HG03064 (cell line): ENCODE data around the gene PRSS21.
A peak's percentile ranks its signal among the peaks of the same experiment; 100 is the strongest.

Experiments
- ATAC-seq: cut with Tn5 transposase; IDR thresholded peaks from one replicate; pipeline ENCODE4 v1.9.1; 2021; ENCODE audit warnings: low read depth; ENCODE audit not compliant: unreplicated experiment

The PRSS21 gene, protein sequence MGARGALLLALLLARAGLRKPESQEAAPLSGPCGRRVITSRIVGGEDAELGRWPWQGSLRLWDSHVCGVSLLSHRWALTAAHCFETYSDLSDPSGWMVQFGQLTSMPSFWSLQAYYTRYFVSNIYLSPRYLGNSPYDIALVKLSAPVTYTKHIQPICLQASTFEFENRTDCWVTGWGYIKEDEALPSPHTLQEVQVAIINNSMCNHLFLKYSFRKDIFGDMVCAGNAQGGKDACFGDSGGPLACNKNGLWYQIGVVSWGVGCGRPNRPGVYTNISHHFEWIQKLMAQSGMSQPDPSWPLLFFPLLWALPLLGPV

DNA sequence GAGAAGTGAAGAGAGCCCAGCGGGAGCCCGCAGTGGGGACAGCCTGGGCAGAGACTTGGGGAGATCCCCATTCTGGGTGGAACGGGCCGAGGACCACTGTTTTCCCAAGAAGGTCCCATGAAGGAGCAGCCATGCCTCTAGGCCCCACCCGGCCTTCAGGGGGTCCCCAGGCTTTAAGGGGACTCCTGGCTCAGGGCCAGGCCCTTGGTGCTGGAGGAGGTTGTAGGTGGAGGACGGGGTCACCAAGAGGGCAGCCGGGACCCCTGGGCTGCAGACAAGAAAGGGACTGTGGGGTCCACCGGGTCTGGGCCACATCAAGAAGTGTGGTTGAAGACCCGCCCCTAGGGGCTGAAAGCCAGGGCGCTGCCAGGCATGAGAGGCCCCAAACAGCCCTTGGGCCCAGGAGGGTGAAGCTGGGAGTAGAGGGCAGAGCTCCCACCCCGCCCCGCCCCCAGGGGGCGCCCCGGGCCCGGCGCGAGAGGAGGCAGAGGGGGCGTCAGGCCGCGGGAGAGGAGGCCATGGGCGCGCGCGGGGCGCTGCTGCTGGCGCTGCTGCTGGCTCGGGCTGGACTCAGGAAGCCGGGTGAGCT lies at the start of gene PRSS21:
PRSS21 (plus strand) TSS at position 487 of the 589 bp plus-strand sequence; CDS start at position 519, 32 bp downstream.
- no peak for ATAC-seq

DNA sequence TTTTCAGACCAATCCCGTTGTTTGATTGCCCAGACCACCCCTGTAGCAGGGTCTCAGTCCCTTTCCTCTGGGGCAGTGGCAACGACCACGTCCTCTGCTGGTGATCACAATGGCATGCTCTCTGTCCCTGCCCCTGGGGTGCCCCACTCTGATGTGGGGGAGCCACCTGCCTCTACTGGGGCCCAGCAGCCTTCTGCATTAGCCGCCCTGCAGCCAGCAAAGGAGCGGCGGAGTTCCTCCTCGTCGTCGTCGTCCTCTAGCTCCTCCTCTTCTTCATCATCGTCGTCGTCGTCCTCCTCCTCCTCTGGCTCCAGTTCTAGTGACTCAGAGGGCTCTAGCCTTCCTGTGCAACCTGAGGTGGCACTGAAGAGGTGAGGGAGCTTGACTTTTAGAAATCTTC lies 49.1 kb upstream of the PRSS21 start:
- no peak for ATAC-seq

DNA sequence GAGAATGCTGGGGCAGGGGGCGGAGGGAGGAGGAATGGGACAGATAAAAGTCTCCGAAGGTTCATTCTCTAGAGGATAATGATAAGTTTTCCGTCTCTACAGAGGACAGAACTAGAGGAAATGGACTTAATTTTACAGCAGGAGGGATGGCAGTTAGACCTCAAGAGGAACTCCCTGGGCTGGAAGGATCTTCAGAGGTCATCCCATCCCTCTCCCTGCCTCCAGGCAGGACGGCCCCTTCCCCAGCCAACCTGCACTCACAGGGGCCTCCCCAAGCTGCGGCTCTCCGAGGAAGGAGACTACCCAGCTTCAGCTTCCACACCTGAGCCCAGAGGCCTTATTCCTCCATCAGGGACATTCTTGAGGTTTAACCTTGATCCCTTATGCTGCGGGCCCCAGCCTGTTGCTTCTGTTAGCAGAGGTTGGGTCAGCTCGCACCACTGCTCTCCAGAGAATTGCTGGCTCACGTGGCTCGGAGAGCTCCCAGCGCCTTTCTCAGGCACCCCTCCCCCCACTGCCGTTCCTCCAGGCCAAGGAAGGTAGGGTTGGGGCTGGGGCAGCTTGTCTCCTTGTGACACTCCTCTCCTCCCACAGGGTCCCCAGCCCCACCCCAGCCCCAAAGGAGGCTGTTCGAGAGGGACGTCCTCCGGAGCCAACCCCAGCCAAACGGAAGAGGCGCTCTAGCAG lies 48.5 kb upstream of the PRSS21 start:
- no peak for ATAC-seq

DNA sequence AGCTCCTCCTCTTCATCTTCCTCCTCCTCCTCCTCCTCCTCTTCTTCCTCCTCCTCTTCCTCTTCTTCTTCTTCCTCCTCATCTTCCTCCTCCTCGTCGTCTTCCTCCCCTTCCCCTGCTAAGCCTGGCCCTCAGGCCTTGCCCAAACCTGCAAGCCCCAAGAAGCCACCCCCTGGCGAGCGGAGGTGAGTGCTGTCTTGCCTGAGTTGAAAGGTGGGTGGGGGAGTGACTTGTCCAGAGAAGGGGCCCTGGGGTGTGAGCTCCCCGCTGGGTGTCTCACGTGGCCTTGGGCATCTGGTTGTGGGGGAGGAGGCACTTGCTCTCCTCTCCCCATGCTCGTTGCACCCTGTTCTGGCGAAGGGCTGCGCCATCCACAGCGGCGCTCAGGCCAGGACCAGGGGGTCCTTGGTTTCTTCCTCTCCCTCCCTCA lies 47.9 kb upstream of the PRSS21 start:
- no peak for ATAC-seq

DNA sequence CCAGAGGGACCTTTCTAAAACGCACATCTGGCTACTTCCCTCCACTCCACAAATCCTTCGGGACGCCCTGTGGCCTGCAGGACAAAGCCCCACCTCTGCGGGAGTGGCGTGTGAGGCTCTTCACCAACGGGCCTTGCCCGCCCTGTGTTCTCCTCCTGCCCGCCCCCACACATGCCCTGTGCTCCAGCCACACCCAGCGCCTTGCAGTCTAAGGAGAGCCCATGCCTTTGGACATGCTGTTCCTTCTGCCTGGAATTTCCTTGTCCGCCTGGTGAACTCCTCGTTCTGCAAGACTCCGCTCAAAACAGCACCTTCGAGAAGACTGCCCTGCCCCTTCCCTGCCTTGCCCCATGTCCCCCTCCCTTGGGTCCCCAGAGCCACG lies 47.4 kb upstream of the PRSS21 start:
- no peak for ATAC-seq

DNA sequence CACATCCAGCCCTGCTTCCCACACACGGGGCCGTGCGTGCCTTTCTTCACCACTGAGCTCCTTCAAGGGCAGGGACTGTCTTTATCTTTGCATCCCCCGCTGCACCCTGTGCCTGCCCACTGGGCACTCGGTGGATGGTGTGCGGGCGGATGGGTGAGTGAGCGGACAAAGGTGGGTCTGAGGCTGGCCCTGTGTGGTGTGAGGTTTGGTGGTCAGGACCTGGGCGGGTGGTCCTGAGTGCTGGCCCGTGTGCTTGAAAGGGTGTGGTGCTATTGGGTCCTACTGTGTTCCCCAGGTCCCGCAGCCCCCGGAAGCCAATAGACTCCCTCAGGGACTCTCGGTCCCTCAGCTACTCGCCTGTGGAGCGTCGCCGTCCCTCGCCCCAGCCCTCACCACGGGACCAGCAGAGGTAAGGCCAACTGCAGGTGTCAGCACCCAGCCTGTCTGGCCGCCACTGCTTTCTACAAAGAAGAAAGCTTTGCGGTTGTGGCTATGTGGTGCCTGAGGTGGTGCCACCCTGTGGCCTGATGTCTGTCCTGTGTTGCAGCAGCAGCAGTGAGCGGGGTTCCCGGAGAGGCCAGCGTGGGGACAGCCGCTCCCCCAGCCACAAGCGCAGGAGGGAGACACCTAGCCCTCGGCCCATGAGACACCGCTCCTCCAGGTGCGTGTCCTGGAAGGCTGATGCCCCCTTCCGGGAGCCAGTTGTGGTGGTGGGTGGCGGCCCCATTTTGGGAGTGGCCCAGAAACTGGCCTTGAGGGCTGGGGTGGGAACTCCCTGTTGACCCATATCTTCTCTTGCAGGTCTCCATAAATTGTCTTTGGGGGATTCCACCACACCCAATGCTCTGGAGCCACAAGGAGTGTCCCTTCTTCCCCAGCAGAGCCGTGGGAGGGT lies 46.7 kb upstream of the PRSS21 start:
- ATAC-seq: no peak

DNA sequence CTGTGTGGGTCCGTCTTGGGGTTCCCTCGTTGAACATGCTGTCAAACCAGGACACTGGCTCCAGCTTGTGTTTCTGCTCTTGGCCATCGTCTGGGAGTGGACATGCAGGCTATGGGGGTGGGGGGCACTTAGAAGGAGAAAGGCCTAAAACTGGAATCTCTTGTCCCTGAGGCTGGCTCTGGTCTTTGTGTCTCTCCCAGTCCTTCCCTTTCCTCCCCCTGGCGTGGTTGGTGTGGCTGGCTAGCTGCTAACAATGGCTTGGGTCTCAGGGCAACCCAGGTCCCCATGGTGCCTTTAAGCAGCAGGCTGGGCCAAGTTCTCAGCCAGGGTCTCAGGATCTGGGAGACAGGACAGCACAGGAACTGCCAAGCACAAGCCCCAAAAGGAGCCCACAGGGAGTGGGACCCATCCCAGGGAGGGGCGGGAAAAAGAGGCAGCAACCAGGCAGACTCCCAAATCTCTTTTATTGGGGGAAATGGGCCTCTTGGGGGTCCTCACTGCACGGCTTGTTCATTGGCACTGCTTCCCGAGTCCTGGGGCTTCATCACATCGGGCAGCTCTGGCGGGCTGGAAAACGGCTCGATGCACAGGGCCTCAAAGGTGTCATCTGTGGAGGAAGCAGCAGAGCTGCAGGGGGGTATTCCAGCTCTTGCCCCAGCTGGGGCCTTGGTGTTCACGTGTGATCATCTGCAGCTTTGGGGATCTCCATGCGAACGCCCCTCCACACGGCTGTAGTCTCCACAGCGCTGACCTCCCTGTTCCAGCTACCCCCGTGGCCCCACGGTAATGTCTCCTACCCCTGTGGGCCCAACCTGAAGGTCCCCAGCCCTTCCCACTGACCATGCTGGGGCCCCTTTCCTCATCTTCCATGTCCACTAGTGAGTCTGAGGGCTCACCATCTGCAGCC lies 45.3 kb upstream of the PRSS21 start:
- ATAC-seq: no peak

DNA sequence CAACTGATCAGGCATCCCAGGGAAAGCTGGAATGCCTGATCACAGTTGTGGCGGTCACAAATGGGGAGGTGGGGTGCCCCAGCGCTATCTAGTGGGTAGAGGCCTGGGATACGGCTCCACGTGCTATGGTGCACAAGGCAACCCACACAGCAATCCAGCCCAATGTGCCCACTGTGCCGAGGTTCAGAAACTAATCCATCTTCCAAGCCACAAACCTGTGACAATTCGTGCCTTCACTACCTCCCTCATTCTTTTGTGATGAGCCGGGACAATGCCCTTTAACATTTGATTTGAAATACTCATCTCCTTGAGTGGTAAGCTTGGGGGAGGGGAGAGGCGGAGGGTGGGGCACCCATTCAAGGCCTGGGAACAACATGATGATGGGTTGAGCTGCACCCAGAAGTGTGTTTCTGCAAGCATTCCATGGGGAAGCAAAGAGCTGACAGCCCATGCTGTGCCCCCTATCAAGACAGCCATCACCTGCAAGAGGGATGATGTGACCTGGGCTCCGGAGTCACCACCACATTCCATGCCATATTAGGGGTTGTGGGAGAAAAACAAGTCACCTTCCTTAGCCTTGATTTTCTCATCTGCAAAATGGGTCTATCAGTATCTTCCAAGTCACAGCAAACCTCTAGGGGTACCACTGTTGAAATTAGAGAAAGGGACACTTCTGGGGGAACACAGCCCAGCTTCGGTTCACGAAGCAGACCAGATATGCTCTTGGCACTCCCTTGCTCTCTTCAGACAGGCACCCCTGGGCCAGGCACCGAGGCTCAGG lies 43.7 kb upstream of the PRSS21 start:
- no peak for ATAC-seq

DNA sequence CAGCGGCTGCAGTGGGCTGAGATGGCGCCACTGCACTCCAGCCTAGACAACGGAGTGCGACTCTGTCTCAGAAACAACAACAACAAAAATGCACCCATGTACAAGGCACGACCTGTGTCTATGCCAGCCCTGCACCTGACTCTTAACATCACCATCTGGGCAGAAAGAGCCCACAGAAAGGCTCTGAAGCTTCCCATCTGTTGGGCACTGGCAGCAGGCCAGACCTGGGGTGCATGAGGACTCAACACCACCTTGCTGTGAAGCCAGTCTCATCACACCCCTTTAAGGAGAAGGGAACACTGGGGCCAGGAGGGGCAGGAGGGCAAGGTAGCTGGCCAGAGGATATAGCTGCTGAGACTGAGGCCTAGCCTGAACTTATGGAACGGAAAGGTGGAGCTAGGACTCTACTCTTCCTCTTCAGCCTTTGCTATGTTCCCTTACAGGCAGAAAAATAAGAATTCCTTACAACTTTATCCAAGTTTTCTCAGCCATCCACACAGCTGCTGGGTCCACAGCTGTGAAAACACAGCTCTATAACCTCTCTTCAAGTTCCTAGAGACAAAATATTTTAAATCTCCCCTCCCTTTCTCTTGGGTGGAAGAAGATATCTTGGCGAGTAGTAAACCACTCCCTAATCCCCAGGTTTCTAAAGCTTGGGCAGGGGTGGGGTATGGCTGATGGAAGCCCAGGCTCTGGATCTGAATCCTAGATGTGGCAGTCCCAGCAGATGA lies 42.7 kb upstream of the PRSS21 start:
- no peak for ATAC-seq

DNA sequence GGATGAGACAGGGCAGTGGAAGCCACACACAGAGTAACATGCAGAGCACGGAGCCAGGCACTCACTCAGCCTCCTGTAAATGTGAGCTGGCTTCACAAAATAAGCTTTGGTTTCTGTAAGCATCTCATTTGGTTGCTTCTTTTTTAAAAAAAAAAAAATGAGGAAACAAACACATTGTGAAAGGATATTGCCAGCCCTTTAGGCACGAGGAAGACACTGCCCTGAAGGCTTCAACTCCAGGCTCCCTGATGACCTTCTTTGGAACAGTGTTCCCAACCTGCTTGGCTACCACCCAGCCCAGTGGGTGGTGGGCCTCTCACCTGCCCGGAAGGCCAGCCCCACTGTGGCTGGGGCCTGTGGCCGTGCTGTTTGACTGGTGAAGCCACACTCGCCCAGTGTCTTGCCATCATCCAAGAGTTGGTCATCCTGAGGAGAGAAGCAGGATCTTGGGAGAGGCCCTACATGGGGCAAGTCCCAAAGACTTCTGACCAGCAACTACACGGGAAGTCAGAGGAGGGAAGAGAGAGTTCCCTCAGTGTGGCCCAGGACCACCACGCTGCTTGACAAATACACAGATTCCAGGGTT lies 41.8 kb upstream of the PRSS21 start:
- no peak for ATAC-seq

DNA sequence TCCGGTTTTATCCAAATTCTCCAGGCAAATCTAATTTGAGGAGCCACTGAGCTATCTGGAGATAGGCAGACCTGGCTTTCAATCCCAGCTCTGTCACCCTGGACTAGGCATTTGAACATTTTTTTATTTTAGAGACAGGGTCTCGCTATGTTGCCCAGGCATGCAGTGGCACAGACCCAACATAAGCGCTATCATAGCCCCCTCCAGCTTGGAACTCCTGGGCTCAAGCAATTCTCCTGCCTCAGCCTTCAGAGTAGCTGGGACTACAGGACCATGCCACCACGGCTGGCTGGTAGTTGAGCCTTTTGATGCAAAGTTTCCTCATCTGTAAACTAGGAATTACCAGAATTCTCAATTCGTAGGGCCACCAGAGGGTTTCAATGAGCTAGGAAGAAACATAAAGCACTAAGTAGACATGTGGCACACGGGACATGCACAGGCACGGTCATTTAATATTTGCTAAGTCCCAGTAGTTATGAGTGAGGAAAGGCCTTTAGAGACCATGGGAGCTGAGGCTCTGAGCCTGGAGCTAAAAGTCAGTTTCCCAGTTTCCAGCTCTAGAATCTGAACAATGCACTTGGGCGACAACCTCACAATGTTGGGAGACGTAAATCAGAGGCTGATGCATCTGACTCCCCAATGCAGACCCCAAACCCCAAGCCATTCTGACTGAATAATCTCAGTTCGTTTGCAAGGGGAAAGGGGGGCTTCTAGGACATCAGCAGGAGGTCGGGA lies 41.1 kb upstream of the PRSS21 start:
- ATAC-seq: no peak

DNA sequence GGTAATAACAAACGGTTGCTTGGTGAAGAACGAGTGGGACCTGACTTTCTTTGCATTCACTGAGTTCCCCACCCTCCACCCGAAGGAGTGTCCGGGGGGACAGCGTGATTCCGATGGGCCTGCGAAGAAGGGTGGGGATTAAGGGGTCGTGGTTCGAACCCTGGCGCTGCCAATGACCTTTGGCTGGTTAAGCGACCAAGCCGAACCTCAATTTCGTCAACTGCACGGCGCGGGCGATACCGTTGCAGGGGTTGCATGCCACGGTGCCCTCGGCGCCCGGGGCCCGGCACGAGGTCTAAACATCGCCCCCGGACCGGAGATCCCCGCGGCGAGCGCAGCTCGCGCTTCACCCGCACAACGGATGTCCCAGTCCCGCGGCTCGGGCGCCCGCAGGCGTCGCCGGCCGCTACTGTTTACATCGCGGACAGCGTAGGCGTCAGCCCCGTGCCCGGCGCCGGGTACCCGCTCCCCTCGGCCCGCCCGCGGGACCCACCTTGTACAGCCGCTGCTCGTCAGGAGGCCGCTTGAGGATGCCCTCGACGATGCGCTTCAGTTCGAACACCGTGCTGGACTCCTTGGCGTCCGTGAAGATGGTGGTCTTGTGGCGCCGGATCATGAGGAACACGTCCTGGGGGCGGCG lies 40.4 kb upstream of the PRSS21 start:
- peak; percentile 20 for ATAC-seq

DNA sequence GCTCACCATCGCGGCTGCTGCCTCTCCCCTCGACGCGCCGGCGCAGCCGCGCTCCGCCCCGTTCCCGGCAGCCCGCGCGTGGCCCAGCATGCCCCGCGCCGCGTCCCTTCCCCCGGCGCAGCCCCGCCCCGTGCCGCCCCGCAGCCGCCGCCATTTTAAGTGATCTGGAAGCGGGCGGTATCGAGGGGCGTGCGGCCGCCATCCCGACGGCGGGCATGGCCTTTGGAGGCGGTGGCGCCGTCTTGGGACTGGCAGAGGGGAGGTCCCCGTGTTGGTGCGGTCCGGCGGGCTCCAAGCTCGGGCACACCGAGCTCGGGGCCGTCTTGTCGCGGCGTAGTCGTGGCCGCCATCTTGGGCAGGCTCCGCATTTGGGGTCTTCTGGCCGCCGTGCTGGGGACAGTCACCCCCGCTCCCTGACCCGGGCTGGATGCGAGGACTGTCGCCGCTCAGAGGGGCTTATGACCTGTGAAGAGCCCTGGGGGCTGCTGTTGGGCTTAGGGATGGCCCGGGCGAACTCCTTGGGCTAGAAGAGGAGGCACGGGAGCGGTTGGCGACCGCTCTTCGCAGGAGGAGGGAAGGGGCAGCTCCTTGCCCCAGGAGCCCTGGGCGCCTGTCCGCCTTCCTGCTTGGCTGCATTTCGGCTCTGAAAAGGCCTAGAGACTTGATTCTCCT lies 39.7 kb upstream of the PRSS21 start, which contains the start of gene ELOB:
ELOB (minus strand) TSS at position 50 of the 672 bp plus-strand sequence; CDS start at position 9, 41 bp downstream.
- ATAC-seq: peak; percentile 66

DNA sequence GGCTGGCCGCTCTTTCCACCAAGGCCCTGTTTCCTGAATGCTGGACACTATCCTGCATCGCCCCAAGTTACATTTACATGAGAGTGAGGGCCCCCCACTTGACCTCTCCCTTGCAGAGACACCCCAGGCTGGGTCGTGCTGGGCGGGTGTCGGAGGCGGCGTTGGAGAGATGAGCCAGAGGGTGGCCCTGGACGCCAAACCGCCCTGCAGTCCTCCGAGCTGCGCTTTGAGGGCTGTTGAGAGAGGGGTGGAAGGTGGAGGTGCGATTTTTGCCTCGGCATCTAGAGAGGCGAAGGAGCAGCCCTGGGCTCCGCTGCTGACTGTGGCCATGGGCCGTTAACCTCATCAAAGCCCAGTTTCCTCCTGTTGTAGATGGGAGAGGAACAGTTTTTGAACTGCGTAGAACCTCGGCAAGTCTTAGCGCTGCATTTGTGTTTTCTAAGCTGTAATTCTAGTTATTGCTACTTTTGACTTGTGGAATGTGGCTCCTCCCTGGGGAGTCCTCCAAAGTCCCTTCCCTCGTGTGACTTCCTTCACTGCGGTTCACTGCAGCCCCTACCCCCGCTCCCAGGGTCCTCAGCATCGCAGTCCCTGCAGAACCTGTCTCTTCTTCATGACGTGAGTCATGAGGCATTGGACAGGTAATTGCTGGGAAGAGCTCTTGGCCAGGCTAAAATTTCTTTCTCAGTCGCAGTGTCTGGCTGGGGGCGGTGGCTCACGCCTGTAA lies 39.0 kb upstream of the PRSS21 start:
- no peak for ATAC-seq

DNA sequence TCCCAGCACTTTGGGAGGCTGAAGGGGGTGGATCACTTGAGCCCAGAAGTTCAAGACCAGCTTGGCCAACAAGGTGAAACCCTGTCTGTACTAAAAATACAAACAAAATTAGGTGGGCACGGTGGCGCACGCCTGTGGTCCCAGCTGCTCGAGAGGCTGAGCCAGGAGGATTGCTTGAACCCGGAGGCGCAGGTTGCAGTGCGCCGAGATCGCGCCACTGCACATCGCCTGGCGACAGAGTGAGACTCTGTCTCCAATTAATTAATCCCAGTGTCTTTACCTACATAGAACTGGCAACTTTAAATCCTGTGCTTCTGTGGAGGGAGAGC lies 38.4 kb upstream of the PRSS21 start:
- no peak for ATAC-seq
